ENCODE results near the gene MCF2L. TPM values are rescaled to one million over a fixed set of nuclear protein-coding genes. Genes with fewer than 3 reads are reported as not detected.

Gene MCF2L
- total RNA-seq, 1 donor, result 8.0 TPM

DNA sequence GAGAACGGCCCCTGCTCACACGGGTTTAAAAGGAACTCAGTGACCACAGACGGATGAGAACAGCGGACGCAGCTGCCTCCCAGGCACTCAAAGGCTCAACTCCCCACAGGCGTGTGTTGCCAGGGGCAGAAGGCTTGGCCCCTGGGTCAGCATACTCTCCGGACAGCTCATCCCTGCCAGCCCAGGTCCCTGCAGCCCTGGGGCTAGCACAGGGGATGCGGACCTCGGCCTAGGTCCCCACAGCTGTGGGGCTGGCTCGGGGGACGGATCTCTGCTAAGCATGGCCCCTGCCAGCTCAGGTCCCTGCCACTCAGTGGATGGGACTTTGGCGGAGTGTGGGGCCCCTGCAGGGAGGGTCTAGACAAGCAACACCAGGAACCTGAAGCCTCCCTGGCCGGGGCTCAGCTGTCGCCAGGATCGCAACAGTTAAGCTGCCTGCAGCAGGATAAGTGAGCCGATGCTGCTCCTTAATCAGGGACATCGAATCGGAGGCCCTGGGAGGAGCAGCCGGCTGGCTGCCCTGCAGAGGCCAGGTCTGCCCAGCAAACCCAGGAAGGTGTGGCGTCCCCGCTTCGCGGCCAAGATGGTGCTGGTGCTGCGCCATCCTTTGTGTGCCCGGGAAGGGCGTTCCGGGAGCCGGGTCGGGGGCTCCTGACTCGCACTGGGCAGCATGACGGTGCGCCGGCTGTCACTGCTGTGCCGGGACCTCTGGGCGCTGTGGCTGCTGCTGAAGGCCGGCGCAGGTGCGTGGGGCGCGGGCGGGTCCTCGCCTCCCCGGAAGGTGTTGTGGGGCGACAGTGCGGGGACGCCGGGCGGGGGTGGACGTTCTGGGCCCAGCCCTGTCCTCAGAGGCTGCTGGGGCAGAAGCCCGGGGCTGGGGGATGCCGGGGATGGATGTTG is 32.5 kb downstream of the MCF2L start:
- TF ChIP-seq, protein P1, sequence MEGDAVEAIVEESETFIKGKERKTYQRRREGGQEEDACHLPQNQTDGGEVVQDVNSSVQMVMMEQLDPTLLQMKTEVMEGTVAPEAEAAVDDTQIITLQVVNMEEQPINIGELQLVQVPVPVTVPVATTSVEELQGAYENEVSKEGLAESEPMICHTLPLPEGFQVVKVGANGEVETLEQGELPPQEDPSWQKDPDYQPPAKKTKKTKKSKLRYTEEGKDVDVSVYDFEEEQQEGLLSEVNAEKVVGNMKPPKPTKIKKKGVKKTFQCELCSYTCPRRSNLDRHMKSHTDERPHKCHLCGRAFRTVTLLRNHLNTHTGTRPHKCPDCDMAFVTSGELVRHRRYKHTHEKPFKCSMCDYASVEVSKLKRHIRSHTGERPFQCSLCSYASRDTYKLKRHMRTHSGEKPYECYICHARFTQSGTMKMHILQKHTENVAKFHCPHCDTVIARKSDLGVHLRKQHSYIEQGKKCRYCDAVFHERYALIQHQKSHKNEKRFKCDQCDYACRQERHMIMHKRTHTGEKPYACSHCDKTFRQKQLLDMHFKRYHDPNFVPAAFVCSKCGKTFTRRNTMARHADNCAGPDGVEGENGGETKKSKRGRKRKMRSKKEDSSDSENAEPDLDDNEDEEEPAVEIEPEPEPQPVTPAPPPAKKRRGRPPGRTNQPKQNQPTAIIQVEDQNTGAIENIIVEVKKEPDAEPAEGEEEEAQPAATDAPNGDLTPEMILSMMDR (IDR thresholded peaks at IDR 0.05; ENCODE audit: insufficient read depth, low read length), result no peak
- DNase-seq (ENCODE audit: low read depth), result no peak
- no peak overlapping the region for H3K4me3 ChIP-seq (ENCODE audit: low read depth, low read length)

- no peak overlapping the region for H3K4me3 ChIP-seq (ENCODE audit: low read depth, low read length)
- DNase-seq (ENCODE audit: low read depth), result no peak
- TF ChIP-seq, protein P1 (IDR thresholded peaks at IDR 0.05; ENCODE audit: insufficient read depth, low read length), result peak; percentile 28
These were observed 33.3 kb downstream of the MCF2L start for GRCh38 chr13:113002206-113002912.

GRCh38 chr13:113002913-113003290 is 33.9 kb downstream of the MCF2L start:
- no peak for DNase-seq (ENCODE audit: low read depth)
- TF ChIP-seq, protein P1 (IDR thresholded peaks at IDR 0.05; ENCODE audit: insufficient read depth, low read length), result no peak

GRCh38 chr13:113004126-113004525 is 35.1 kb downstream of the MCF2L start:
- no peak overlapping the region for H3K4me3 ChIP-seq (ENCODE audit: low read depth, low read length)
- TF ChIP-seq, protein P1 (IDR thresholded peaks at IDR 0.05; ENCODE audit: insufficient read depth, low read length), result no peak
- no peak for DNase-seq (ENCODE audit: low read depth)

More at GRCh38 chr13:113002913-113003290, 33.9 kb downstream of the MCF2L start:
- H3K4me3 ChIP-seq (ENCODE audit: low read depth, low read length), result no peak overlapping the region

- no peak overlapping the region for H3K4me3 ChIP-seq (ENCODE audit: low read depth, low read length)
- TF ChIP-seq, protein P1 (IDR thresholded peaks at IDR 0.05; ENCODE audit: insufficient read depth, low read length), result no peak
- DNase-seq (ENCODE audit: low read depth), result no peak
These were observed 36.3 kb downstream of the MCF2L start for GRCh38 chr13:113005076-113005865.

GRCh38 chr13:113005997-113006396 is 37.0 kb downstream of the MCF2L start:
- TF ChIP-seq, protein P1 (IDR thresholded peaks at IDR 0.05; ENCODE audit: insufficient read depth, low read length), result no peak
- no peak for DNase-seq (ENCODE audit: low read depth)
- no peak overlapping the region for H3K4me3 ChIP-seq (ENCODE audit: low read depth, low read length)
